Panc1 (cell line): ENCODE measurements around the gene EXOC6B.

Source experiments
- CTCF ChIP-seq: fragments of 450-650 bp; IDR thresholded peaks from 2 replicates; pipeline ENCODE4 v1.5.1; 2017; ENCODE audit warnings: mild to moderate bottlenecking
- POLR2AphosphoS5 ChIP-seq: IDR thresholded peaks from 2 replicates; pipeline ENCODE4 v1.6.1; 2012; ENCODE audit warnings: mild to moderate bottlenecking, low read depth, low read length, moderate library complexity
- REST ChIP-seq, 2 experiments: IDR thresholded peaks; 2 replicates each; pipeline ENCODE4 v1.6.1; 2011 to 2012; ENCODE audit warnings: low read depth in 2 of 2, control low read depth in 1 of 2, low read length in 1 of 2, mild to moderate bottlenecking in 1 of 2, moderate library complexity in 1 of 2; ENCODE audit not compliant: insufficient read depth in 1 of 2

GRCh38 chr2:72826156-72826477 lies 284 bp upstream of the EXOC6B start:
- TF ChIP-seq POLR2AphosphoS5 (no peak), CTCF (no peak), REST (IDR thresholded peaks at IDR 0.05; ENCODE audit: insufficient read depth in 1 of 2, low read depth in 2 of 2, low read length in 1 of 2) (no peak)
